Activated naive CD8-positive, alpha-beta T cell treated with anti-CD3 and anti-CD28 coated beads, Interleukin-2, amount 50 U/mL, for 16 hours (primary cell): ENCODE data around the gene VWA3B.

ENCODE experiments used
- DNase-seq: peaks from one replicate; pipeline ENCODE4 v3.0.0-alpha.2; 2020; ENCODE audit warnings: low read depth, low spot score

The VWA3B gene

GRCh38 chr2:98332989-98333388, 246.0 kb downstream of the VWA3B start:
- DNase-seq: no peak

GRCh38 chr2:98333922-98334321, 247.0 kb downstream of the VWA3B start:
- DNase-seq: no peak

DNA sequence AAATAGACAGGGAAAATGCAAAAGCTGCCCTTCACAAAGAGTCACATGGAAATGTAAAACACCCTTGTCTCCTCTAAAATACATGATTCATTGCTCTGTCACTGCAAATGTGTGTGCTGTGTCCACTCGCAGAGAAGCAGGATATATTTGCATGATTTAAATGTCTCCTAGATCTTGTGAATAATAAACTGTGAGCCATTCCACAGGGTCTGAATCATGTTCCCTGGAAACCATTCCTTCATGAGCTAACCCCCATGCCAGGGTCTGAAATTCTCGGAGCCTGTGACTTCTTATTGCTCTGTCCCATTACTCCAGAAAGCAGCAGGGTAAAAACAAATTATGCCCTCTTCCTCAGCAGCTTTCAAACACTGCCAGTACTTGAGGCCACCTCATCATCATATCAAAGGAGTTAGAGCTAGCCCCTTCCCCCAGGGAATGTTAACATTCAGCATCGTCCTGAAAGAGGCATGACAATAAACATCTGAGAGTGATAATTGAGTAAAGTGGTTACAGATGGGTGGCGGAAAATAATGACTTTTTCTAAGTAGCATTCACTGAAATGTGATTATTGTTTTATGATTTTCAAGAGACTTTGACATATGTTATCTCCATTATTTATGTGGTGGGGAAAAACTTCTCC, 247.6 kb downstream of the VWA3B start:
- DNase-seq: no peak

- no peak for DNase-seq
Observed at GRCh38 chr2:98335271-98335670, 248.3 kb downstream of the VWA3B start.

GRCh38 chr2:98341241-98341640, 254.3 kb downstream of the VWA3B start:
- no peak for DNase-seq

GRCh38 chr2:98343285-98343684, 256.3 kb downstream of the VWA3B start:
- no peak for DNase-seq

- no peak for DNase-seq
Observed at GRCh38 chr2:98346311-98347236, 259.6 kb downstream of the VWA3B start, which contains the start of gene CNGA3. Gene CNGA3, plus strand, starts transcription at chr2:98346456. Its CDS starts 23,520 bp downstream, at chr2:98369976.

DNA sequence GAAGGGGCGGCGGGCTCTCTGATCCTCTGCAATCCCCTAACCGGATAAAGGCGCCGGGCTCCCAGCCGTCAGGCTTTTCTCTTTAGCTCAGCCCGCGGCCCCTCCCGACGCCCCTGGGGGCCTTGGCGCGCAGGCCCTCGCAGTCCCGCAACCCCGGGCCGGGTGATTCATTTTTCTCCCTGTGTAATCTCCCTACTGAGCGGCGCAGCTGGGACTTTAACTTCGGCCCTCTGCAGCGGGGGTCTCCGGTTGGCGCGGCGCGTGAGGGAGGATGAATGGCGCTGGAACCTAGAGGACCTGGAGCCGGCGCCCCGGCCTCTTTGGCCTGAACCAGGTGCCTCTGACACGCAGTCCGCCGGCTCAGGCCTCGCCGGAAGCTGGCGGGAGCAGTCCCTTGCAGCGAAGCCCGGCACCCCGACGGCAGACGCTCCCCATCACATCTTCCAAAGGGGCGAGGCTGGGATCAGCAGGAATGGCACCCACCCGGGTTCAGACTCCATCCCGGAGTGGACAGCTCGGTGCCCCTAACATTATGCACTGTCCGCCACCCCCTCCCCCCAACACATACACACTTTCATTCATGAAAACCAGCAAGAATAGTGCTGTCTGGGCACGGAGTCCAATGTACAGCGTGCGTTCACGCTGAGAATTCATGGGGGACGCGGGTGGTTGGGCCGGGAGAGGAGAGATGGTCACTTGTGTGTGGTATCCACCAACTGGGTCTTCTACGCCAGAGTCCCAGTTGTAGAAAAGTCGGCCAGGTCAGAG, 260.5 kb downstream of the VWA3B start:
- DNase-seq: no peak

DNA sequence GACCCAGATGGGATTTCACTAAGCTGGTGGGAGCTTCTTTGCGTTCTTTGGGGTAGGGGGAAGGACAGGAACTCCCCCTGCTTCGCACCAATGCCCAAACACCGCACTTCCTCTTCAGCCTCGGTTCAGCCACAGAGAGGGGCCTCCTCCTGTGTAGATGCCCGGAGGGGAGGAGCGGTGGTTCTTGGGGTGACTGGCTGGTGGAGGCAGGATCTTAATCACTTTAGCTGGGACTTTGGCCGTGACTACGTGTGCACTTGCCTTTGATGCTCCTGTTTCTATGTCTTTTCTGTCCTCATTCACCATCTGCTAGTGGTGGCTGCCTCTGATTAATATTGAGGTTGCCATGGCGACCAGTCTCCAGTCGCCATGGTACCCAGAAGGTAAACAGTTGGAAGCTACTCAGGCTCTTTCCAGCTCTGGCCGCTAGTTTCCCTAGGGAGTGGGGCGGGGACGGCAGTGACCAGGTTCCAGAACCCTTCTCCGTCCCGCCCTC, 261.1 kb downstream of the VWA3B start:
- no peak for DNase-seq

DNA sequence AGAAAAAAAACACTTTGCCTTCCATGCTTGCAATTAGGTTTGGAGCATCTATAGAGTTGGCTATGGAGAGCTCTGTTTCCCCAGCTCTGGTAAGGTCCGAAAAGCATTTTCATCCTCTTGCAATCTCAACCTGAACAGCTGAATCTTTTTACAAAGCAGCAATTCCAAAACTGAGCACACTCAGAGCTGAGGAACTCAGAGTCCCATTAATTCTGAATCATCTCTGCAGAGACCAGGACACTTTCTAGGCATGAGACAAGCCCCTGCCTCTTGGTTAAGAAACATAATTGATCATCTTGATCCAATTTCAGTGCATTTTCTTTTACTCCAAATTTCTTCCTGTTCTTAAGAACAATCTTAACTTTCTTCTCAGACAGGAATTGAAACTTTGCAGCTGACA, 263.4 kb downstream of the VWA3B start:
- no peak for DNase-seq

- DNase-seq: no peak
Observed at GRCh38 chr2:98355881-98356280, 268.9 kb downstream of the VWA3B start.

DNA sequence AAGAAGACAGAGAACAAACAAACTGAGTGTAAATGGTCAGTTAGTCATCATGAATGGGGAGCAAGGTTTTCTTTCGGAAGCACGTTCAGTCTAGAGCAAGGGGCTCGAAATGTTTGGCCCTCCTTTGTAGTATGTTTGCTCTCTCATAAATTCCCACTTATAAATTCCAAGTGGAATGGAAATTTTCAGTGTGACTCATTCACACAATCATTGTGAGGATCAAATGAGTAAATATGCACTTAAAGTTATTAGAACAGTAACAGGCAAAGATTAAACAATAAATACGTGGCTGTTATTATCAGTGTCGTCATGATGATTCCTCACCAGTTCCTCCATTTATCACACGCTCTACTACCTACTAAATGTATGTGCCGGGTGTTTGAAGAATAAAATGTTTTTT, 269.8 kb downstream of the VWA3B start:
- no peak for DNase-seq

DNA sequence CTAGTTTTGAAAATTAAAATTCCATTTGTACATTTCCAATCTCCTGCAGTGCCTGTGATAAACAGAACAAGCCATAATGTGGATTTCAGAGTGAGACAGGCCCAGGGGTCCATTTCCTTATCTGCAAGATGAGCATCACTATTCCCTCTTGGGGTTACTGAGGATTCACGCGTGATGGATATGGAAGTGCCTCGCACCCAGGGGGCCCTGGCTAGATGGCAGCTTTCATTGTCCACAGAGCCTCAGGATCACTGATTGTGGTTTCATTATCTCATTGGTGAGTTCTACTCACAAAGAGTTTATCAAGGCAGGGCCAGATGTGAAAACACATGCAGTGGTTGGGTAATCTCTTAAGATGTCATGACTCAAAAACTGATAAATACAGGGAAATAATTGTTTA, 270.9 kb downstream of the VWA3B start:
- DNase-seq: no peak

- no peak for DNase-seq
Observed at GRCh38 chr2:98359986-98360385, 273.0 kb downstream of the VWA3B start.
